Tongue (tissue), 2 donors: ENCODE measurements around the gene SIGLEC11. TPM values are rescaled to one million over a fixed set of nuclear protein-coding genes. Genes with fewer than 3 reads are reported as not detected.
"Not testable (repeated sequence)": the region's sequence is repeated elsewhere in the genome, so short reads cannot be mapped to it uniquely, and the experiment has no call there.

Experiments used
- DNase-seq: peaks from one replicate; pipeline ENCODE4 v3.0.0-alpha.2; 2015
- total RNA-seq: library from RNA; depleted of rRNA; stranded (reverse); fragments of >200 nt; gene quantifications from one replicate; pipeline ENCODE4 v1.2.3, GENCODE V29; 2014

SIGLEC11 gene
- total RNA-seq, 1 donor from 2014 or later: 0.92 TPM

- DNase-seq: not testable (repeated sequence)
These were observed 36.1 kb downstream of the SIGLEC11 start for GRCh38 chr19:49924881-49925210.

- DNase-seq: peak; percentile 45
These were observed 36.7 kb downstream of the SIGLEC11 start for GRCh38 chr19:49924004-49924880.

- no peak for DNase-seq
These were observed 37.6 kb downstream of the SIGLEC11 start for GRCh38 chr19:49923055-49924003.

DNA sequence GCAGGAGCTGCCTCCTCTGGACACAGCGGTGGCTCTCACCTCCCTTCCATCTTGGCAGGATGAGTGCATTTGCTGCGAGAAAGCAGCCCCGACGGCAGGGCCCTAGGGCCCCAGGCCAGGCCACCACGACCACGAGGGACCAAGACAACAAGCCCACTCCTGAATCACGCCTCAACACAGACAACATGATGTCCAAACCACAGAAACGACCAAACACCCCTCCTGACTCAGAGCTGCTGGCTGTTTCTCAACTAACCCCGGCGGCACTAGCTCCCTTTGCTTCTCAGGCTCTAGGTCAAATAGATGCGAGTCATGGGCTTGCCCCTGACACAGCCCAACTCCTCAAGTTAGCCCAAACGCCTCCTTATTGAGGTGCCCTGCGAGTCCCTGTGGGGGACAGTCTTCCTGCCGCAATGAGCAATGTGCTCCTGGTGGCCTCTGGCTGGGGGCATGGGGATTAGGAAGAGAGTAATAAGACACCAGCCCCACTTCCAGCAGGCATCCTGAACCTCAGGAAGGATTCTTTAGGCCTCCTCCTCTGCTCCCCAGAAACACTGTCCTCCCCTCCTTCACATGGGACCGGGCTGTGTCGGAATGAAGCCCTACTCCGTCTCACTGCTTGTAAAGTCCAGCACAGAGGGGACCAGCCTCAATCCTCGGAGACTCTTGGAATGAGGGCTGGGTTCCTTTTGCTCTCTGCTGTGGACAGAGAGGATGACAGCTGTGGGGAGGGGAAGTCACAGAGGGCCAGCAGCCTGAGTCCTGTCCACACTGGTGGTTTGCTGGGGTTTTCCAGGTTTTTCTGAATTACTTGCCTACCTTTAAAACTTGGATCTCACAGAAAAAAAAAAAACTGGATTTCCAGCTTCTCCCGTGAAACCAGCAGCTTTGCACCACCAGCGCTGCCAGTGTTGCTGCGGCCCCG, 38.8 kb downstream of the SIGLEC11 start:
- DNase-seq: no peak

DNA sequence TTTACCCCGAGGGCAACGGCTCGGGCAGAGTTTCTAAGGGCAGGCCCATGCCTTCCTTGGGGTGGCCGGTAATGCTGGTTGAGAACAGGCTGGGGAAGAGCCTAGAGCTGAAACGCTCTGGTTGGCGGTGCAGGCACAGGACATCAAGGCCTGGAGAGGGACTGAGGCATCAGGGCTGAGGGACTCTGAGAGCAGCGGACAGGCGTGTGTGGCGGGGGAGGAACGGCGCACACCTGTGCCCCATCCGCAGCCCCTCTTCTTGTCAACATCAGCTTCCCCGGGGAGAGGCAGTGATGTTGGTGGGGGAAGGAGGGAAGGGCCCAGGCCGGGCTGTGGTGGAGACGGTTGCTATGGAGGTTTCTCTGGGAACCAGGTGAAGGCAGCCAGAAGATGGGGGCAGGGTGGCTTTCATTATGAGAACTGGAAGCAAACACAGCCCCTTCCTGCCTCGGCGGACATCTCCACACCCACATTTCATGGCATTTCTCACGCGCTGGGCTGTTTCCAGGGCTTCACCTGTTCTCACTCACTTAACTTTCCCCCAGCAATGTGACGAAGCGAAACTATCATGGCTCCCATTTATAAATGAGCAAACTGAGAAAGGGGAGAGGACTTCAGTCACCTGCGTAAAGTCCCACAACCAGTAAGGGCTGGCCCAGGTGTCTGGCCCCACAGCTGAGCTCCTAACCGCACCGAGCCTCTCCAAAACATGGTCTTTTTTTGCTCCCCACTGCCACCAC, 40.2 kb downstream of the SIGLEC11 start:
- DNase-seq: no peak

GRCh38 chr19:49918089-49918488, 42.9 kb downstream of the SIGLEC11 start:
- DNase-seq: no peak

- DNase-seq: no peak
These were observed 43.9 kb downstream of the SIGLEC11 start for GRCh38 chr19:49916839-49917733.

- DNase-seq: no peak
These were observed 45.7 kb downstream of the SIGLEC11 start for GRCh38 chr19:49915271-49915670.

DNA sequence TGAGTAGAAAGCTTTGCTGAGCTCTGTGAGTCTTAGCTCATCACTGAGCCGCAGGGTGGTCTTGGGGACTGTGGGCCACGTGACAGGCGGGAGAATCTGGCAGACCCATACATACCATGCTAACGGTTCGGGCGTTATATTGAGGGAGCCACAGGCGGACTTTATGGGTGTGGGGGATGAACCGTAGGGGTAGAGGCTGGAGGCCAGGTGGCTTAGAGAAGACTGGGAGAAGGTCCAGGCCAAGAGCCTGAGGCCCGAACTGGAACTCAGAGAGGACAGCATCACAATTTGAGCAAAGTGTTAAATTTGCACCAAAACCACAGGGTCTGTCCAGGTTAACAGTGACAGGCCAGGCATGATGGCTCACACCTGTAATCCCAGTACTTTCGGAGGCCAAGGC, 47.3 kb downstream of the SIGLEC11 start:
- no peak for DNase-seq

DNA sequence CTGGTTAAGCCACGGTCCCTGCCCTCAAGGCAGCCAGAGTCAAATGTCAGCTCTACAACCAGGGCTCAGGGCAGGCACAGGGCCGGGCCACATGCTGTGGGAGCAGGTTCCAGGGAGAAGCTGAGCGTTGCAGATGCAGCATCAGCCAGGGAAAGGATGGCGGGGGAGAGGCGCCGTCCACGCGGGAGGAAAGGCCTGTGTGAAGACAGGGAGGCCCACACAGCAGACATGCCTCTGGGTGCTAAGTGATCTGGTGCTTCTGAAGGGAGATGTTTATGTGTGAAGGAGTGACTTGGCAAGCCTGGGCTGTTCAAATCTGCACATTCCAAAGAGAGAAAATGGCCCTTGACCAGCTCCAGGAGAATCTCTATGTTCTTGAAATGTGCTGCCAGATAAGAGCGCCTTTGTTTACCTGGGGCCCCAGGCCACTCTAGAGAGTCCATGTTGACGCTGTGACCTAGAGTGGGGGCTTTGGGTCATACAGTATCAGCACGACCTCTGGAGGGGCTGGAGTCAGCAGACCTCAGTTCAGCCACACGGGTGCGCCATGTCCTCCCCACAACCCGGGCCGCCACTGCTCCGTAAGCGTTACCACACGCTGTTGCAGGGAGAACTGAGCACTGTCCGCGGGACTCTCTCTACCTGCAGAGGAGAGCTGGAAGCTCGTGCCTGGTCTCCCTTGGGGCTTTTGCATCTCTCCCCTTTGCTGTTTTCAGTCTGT, 47.8 kb downstream of the SIGLEC11 start:
- DNase-seq: no peak

GRCh38 chr19:49911381-49912145, 49.4 kb downstream of the SIGLEC11 start:
- DNase-seq: no peak

GRCh38 chr19:49910179-49910578, 50.8 kb downstream of the SIGLEC11 start:
- DNase-seq: no peak

- no peak for DNase-seq
These were observed 52.2 kb downstream of the SIGLEC11 start for GRCh38 chr19:49908480-49909420.

- DNase-seq: no peak
These were observed 53.1 kb downstream of the SIGLEC11 start for GRCh38 chr19:49907745-49908446.

GRCh38 chr19:49906879-49907564, 54.0 kb downstream of the SIGLEC11 start:
- DNase-seq: no peak

DNA sequence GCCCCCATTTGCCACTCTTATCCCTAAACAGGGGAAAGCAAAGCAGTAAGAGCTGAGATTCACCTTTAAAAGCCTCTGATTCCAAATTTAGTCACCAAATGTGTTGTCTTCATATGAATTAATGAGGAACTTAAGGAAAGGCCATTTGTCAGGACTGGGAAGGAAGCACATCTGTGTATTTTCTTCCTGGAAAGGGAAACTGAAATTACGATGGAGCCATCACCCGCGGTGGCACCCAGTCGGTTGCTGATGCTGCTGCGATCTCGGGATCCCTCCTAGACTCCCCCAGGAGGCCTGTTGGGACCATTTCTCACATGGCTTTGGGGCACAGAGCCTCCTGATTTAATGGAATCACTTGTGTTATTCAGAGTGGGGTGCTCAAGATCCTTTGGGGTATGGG, 56.8 kb downstream of the SIGLEC11 start:
- no peak for DNase-seq
